Stimulated activated CD8-positive, alpha-beta memory T cell treated with anti-CD3 and anti-CD28 coated beads, Interleukin-12 subunit alpha, Interleukin-12 subunit beta, amount 100 ng/mL, for 4 hours (primary cell): ENCODE results near the gene C2CD2L.
"Not testable (repeated sequence)": the region's sequence is repeated elsewhere in the genome, so short reads cannot be mapped to it uniquely, and the experiment has no call there.

ENCODE experiments used
- DNase-seq: peaks from one replicate; pipeline ENCODE4 v3.0.0-alpha.2; 2020; ENCODE audit warnings: low read depth

C2CD2L gene

DNA sequence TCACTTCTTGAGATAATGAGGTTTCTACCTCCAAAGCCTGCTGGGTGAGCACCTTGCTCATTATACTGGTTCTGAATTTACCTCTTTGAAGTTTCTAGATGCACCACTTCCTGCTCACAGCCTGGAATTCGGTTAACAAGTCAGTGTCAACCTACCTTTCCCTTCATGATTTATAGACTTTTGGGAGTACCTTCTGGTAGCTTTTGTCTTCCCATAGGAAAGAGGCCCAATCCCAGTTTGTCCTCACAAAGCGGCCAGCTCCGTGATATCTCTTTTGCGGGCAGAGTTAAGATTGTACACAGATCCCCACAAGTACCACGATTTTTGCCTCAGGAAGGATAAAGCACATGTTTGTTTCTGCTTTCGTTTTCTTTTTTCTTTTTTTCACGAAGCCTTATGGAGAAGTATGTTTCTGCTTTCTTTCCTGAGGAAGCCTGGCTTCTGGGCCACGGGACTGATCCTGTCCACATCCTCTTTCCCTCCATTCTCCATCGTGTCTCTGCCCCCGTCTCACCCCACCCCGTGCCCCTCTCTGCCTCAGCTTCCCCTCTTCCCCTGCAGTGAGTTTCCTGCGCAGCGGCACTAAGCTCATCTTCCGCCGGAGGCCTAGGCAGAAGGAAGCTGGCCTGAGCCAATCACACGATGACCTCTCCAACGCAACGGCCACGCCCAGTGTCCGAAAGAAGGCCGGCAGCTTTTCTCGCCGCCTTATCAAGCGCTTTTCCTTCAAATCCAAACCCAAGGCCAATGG is 8.5 kb downstream of the C2CD2L start:
- DNase-seq, result no peak

DNA sequence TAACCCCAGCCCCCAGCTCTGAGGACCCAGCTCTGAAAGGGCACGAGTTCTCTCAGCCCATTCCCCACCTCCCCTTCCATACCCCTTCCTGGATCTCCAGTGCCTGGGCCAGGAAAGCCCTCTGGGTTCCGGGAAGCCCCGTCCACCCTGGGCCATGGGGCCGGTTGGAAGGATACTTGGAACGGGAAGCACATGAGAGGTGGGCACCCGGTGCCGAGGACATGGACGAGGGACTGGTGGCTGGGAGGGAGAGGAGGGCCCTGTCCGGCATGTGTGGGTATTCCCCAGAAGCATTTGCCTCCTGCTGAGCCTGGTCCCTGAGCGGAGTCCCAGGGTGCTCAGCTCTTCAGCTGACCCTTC is 9.1 kb downstream of the C2CD2L start:
- DNase-seq, result no peak

DNA sequence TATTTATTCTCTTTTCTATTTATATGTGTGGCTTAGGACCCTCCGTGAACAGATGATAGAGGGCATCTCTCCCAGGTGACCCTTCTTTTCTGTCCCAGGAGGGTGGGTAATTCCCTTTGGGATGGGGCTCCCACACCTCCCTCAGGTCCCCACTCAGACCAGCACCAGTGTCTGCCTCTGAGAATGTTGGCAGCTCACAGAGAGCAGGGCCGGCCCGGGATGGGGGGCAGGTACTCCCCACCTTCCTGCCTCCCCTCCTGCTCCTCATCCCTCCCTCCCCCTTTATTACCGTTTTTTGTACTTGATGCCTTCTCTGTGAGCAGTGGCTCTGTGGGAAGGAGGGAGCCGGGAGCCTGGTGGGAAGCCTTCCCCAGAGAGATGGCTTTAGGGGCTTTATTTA is 9.5 kb downstream of the C2CD2L start:
- DNase-seq, result no peak

DNA sequence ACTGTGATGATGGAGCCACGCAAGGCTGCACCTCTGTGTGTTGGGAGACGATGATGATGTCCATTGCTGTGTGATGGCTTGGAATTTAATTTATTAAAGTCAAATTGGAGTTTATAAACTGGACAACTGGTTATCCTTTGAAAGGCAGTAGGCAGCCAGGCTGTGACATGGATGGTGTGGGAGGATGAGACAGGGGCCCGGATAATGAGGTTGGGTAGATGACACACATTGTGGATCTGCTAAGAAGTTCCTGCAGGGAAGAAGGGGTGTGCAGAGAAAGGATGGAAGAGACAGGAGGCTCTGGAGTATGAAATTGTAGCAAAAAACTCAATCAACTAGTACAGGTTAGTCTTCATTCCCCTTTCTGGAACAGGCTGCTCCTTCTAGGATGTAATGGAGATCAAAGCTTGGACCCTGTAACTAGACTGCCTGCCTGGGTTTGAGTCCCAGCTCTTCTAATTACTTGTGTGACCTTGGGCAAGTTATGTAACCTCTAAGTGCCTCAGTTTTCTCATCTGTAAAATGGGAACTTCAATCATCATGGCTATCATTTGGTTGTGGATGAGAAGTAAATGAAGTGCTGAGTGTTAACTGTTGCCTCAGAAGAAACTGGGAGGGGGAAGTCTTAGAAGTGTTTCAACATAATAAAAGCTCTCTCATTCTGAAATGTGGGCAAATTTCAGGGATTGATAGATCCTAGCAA is 10.0 kb downstream of the C2CD2L start:
- no peak for DNase-seq

DNA sequence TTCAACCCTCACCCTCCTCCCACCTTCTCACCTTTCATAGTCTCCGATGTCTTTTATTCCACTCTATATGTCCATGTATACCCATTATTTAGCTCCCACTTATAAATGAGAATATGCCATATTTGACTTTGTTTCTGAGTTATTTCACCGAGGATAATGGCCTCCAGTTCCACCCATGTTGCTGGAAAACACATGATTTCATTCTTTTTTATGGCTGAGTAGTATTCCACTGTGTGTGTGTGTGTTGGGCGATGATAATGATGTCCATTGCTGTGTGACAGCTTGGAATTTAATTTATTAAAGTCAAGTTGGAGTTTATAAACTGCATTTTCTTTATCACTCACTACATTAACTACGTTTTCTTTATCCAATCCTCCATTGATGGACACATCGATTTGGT is 11.1 kb downstream of the C2CD2L start:
- no peak for DNase-seq

DNA sequence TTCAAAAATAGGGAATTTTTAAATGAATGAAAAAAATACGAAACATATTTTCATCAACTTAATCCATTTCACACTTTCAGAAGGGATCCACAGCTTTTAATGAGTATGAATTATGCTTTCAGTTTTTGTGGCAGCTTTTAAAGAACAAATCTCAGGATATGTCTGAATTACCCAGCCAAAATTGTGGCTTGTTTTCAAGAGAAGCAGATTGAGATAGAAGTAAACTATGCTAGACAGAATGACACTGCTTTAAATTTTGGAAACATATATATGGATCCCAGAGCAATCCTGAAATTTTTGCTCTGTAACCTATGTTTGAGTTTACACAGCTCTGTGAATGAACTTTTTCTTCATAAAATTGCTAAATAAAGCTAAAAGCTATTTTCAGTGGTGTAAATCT is 11.8 kb downstream of the C2CD2L start:
- DNase-seq, result no peak

DNA sequence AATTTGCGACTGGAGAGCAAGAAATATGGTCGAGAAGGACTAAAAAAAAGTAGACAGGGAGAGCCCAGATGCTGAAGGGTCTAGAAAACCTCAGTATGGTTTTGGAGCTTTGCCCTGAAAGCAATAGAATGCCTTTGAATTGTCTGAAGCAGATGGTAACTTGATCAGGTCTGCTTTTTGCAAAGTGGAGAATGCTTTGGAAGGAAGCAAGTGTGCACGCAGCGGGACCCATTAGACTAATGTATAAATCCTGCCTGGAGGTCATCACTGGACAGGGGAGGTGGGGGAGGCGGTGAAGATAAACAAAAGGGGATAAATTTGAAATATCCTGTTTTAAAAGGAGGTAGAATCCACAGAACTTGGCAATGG is 13.5 kb downstream of the C2CD2L start:
- DNase-seq, result no peak

DNA sequence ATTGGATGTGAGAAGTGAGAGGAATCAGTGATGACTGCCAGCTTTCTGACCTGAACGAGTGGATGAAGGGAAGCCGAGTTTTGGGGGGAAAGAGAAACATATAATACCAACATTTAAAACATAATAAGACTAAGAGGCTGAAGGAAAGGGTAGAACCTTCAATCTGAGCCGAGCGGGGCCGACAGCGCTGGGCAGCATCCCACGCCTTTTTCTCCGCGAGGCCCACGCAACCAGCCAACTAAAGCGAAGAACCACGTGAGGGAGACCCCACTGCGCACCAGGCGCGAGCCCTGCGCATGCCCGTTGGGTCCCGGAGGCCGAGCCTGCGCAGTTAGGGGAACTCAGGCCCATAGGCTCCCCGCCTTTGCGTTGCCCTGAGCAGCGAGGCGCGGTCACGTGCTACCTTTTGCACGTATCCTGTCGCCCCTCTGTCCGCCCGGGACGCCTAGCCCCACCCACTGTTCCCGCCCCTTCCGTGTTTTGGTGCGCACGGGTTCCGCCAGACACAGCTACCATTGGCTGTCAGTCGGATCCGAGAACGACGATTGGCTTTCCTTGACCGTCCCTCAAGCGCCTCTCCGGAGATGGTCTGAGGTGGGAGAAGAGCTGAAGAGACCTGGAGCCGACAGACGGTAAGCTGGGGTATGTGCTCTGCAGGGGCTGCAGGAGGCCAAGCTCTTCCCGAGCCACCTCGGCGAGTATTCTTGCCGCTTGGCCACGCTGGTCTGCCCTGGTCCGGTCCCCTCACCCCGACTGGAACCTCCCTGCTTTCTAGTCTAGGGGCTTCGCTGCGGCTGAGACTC is 14.1 kb downstream of the C2CD2L start, which contains the start of gene HINFP:
TSS of gene HINFP (plus strand) at position 573 of the 803 bp plus-strand sequence. CDS start 5,365 bp downstream, outside the sequence.
- peak; percentile 100 for DNase-seq

DNA sequence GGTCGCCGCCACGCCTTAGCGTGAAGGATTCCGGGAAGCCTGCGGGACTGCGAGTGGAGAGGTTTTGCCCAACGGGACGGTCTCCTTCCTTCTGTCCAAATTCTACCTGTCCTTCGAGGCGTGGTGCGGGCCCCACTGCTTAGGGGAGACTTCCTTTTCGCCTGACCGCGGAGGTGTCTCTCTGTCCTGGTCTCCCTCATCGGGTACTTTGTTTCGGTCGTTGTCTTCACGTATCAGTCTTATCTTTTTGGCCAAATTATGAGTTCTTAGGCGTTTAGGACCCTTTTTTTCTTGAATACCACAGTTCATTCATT is 14.6 kb downstream of the C2CD2L start:
- no peak for DNase-seq

DNA sequence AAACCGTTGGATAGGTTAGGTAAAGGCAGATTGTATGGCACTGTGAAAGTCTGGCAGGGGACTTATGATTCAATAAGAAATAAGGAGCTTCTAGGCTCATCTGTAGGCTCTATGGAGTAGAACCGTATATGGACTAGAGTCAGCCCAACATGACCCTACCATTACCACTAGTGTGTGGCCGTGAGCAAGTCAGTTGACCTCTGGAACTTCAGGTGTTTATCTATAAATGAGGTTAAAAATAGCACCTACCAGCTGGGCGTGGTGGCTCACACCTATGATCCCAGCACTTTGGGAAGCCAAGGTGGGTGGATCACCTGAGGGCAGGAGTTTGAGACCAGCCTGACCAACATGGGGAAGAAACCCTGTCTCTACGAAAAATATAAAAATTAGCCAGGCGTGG is 18.7 kb downstream of the C2CD2L start:
- DNase-seq, result no peak

DNA sequence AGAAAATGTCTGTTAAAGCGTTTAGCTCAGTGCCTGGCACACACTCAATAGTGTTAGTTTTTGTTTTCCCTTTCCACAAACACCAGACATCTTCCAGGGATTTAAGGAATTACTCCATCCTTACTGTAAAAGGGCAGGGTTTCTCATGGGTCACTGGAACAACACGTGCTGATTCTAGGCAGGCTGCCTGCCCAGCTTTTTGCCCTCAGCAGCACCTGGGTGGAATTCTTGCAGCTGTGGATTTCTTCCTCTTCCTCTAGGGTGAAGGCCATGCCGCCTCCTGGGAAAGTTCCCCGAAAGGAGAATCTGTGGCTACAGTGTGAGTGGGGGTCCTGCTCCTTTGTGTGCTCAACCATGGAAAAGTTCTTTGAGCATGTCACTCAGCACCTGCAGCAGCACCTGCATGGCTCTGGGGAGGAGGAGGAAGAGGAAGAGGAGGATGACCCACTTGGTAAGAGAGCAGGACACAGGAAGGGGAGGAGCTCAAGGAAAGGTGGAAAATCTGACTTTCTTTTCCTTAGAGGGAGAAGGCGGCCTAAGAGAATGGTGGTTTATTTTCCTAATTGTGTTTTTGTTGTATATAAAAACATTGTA is 19.6 kb downstream of the C2CD2L start:
- DNase-seq, result no peak

DNA sequence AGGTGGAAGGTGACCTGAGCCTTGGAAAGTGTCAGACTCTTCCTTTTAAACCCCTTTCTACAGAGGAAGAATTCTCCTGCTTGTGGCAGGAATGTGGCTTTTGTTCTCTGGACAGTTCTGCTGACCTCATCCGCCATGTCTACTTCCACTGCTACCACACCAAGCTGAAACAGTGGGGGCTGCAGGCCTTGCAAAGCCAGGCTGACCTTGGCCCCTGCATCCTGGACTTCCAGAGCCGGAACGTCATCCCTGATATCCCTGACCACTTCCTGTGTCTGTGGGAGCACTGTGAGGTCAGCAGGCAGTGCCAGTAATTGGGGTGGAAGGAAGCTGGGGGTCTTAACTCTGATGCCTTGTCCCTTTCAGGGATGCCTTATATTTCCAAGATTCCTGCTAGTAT is 23.5 kb downstream of the C2CD2L start:
- DNase-seq, result no peak

DNA sequence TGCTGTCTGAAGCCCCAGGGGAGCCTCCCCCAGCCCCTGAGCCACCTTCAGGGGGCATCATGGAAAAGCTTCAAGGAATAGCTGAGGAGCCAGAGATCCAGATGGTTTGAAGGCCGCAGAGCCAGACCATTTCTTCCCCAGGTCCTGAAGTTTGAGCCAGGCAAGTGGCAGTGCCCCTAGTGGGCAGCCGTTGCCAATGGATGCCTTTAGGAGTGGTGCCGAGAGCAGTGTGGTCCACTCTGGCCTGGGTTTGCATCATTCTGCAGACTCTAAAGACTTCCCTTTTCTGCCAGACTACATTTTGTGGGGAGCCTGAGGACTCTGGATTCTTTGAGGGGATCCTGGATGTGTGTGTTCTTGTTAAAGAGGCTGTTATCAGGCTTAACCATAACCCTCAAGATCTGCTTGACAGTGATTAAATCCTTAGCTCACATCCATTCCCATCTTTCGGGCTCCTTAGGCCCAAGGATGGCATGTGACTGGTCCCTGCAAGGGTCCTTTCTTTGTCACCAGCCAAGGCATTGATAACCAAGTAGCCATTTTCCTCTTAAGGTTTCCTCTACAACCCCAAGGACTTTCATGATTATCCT is 27.3 kb downstream of the C2CD2L start:
- DNase-seq, result no peak

DNA sequence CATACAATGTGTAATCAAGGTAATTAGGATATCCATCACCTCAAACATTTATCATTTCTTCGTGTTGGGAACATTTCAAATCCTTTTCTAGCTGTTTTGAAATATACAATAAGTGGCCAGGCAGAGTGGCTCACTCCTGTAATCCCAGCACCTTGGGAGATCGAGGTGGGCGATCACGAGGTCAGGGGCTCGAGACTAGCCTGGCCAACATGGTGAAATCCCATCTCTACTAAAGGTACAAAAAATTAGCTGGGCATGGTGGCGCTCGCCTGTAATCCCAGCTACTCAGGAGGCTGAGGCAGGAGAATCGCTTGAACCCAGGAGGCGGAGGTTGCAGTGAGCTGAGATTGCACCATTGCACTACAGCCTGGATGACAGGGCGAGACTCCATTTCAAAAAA is 32.1 kb downstream of the C2CD2L start:
- DNase-seq, result not testable (repeated sequence)

DNA sequence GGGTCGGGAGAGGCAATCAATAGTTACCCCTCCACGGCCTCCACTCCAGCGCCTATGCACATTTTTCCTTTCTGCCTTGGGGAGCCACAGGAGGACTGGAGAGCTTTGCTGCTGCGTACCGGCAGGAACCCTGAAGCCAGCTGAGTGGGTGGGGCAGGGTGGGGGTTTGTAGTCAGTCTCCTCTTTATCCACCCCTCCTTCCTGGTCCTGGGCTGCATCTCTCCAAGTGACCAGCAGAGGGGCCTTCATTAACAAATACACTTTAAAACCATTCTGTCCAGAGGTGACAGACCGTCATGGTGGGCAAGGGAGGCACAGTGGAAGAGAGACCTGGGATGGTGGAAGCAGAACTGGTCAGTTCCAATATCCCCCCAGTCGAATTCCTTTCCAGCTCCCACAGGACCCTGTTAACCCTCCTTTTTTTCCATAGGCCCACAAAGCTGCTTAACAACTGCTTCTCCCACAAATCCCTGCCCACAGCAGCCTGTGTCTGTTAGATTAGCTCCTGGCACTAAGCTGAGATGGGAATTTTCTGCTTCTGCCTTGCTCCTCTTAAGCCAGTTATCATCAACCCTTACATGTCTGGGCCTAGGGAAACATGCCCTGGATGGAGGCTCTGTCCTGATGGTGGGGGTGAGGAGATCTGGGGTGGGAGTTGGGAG is 37.8 kb downstream of the C2CD2L start:
- no peak for DNase-seq

DNA sequence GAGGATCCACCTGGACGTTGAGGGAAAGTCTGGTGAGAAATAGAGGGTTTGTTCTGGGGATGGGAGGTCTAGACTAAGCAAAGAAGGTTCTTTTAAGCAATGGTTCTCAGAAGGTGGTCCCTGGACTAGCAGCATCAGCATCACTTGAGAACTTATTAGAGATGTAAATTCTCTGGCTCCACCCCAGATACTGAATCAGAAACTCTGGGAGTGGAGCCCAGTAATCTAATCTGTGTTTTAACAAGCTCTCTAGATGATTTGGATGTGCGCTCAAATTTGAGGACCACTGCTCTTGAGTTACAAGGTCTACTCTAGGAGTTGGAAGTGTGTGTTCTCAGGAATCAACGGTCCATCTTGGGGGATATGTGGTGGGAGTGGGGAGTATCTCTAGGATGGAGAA is 38.4 kb downstream of the C2CD2L start:
- no peak for DNase-seq

DNA sequence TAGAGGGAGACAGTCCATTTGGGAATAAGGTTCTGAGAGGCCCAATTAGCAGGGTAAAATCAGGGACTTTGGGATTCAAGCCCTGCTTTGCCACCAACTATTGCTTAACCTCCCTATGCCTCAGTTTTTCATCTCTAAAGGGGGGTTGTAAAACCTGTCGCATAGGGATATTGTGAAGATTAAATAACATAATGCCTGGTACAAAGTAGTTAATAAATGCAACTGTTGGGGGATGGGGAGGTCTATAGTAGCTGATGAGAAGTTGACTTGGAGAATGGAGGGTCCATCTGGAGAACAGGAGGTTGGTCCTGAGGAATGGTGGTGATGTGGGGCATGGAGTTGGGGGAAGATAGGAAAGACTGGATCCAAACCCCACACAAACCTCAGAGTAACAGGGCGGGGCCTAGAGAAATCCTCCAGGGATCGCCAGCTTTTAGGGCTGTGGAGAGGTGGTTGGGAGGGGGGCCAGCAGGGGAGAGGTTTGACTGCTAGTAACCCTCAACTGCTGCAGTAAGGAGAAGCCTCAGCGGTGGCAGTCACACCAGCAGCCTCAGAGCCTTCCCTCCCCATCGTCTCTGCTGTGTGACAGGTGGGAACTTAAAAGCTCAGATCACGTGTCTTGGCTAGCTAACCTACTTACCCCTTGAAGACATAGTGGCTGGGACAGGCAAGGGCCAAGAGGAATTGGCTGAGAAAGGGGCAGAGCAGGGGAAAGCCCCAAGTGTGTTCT is 40.6 kb downstream of the C2CD2L start:
- no peak for DNase-seq

DNA sequence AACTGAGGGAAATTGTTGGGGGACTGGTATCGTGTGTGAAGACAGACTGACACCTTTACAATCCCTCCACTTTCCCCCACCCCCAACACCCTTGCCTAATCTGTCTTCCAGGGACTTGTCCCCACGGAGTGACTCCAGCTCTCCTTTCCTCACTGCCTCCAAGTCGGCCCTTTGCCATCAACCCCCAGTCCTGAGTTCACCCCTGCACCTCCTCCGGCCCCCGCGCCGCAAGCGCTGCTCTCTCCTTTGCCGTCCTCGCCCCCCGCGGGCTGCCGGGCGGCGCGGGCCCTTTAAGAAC is 41.5 kb downstream of the C2CD2L start:
- no peak for DNase-seq

DNA sequence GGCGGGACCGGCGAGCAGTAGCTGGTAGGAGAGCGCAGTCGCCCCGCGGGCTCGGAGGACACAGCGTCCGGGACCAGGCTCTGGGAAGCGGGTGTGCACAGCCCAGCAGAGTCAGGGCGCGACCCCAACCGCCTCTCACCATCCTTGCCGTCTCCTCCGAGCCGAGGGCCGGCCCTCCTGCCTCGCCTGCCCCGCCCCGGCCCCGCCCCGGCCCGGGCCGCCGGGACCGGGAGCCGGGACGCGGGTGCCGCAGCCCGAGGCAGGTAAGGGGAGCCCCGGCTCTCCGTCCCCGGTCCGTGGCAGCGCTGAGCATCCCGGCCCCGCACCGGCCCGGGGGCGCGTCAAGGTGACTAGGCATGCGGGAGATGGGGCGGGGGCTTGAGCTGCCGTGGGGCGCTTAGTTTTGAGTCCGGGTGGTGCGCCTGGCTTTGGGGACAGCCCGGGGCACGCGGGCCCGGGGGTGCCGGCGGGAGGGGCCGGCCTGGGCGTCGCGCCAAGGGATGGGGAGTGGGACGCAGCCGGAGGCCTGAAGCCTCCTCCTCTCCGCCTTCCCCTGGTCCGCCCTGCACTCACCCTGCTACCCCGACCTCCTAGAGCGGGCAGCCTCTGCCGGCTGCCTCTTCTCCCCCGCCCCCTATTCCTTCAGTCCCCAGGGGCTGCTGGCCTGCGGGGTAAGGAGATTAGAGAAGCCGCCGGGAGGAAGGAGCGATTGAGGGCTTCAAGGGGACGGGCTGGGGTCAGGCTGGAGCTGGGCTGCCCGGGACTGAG is 42.1 kb downstream of the C2CD2L start, which contains the start of gene ABCG4:
TSS of gene ABCG4 (plus strand) at position 35 of the 768 bp plus-strand sequence. CDS start 914 bp downstream, outside the sequence.
- peak; percentile 8 for DNase-seq

DNA sequence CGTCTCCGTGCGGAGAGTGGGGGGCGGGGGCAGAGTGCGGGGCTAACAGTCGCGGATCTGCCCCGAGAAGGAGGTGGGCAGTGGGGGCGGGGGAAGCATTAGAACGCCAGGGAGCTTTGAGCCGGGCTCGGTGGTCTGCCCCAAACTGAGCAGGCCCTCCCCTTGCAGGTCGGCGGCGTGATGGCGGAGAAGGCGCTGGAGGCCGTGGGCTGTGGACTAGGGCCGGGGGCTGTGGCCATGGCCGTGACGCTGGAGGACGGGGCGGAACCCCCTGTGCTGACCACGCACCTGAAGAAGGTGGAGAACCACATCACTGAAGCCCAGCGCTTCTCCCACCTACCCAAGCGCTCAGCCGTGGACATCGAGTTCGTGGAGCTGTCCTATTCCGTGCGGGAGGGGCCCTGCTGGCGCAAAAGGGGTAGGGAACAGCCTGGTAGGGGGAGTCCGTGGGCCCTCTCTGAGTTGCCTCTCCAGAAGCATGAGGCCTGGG is 42.7 kb downstream of the C2CD2L start:
- DNase-seq, result no peak
